ENCODE measurements around the gene PRKAR2B. TPM values are rescaled to one million over a fixed set of nuclear protein-coding genes. Genes with fewer than 3 reads are reported as not detected.

Gene PRKAR2B
- total RNA-seq, 4 donors from 2014 or later: 89.5 to 127 (median 102) TPM

- no peak overlapping the region for H3K4me3 ChIP-seq
- no peak overlapping the region for H3K27ac ChIP-seq (replicated peaks in 1 of 4)
- intact Hi-C loops (cut with DNase I): no loop called here
- H3K27me3 ChIP-seq: no peaks in the 10 kb centered on the region
- TF ChIP-seq POLR2AphosphoS5 (IDR thresholded peaks at IDR 0.05): no peak
- TF ChIP-seq, protein P1, sequence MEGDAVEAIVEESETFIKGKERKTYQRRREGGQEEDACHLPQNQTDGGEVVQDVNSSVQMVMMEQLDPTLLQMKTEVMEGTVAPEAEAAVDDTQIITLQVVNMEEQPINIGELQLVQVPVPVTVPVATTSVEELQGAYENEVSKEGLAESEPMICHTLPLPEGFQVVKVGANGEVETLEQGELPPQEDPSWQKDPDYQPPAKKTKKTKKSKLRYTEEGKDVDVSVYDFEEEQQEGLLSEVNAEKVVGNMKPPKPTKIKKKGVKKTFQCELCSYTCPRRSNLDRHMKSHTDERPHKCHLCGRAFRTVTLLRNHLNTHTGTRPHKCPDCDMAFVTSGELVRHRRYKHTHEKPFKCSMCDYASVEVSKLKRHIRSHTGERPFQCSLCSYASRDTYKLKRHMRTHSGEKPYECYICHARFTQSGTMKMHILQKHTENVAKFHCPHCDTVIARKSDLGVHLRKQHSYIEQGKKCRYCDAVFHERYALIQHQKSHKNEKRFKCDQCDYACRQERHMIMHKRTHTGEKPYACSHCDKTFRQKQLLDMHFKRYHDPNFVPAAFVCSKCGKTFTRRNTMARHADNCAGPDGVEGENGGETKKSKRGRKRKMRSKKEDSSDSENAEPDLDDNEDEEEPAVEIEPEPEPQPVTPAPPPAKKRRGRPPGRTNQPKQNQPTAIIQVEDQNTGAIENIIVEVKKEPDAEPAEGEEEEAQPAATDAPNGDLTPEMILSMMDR (IDR thresholded peaks at IDR 0.05): no peak
- TF ChIP-seq EP300 (IDR thresholded peaks at IDR 0.05): no peak
- no peak for TF ChIP-seq POLR2A (IDR thresholded peaks at IDR 0.05; ENCODE audit: low read depth)
- H3K36me3 ChIP-seq: no peaks in the 10 kb centered on the region
- H3K4me1 ChIP-seq: no peaks in the 10 kb centered on the region
- DNase-seq (ENCODE audit: extremely low spot score): no peak
- WGBS: 95% methylated on average over 2 of the region's 2 CpGs
- no peaks in the 10 kb centered on the region for H3K9me3 ChIP-seq
Measured at GRCh38 chr7:107001490-107001889, 43.0 kb upstream of the PRKAR2B start.

DNA sequence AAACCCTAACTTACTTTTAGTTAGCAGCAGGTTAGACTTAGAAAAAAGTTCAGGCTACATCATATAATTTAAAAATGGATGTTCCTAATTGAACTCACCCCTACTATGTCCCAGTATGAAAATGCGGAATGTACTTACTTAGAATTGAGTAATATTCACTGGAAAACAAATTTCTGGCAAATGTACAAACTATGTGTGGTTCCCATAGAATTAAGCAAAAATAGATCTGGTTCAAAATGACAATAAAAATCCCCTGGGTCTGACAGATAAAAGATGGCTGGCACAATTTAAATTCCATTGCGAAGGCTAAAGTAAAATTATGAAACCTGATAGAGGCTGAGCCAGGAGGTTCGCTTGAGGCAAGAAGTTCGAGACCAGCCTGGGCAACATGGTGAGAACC lies 42.4 kb upstream of the PRKAR2B start:
- 93% methylated on average over 4 of the region's 4 CpGs for WGBS
- Histone ChIP-seq H3K4me1 (no peaks in the 10 kb centered on the region), H3K4me3 (no peak overlapping the region), H3K36me3 (no peaks in the 10 kb centered on the region), H3K27ac (replicated peaks in 1 of 4) (no peak overlapping the region), H3K9me3 (no peaks in the 10 kb centered on the region), H3K27me3 (no peaks in the 10 kb centered on the region)
- TF ChIP-seq POLR2A (IDR thresholded peaks at IDR 0.05; ENCODE audit: low read depth) (no peak), EP300 (IDR thresholded peaks at IDR 0.05) (no peak), POLR2AphosphoS5 (IDR thresholded peaks at IDR 0.05) (no peak)
- TF ChIP-seq, protein P1 (IDR thresholded peaks at IDR 0.05): no peak
- no peak for DNase-seq (ENCODE audit: extremely low spot score)
- intact Hi-C loops (cut with DNase I): no loop called here

- intact Hi-C loops (cut with DNase I): no loop called here
- Histone ChIP-seq H3K4me3 (no peak overlapping the region), H3K9me3 (no peaks in the 10 kb centered on the region), H3K4me1 (no peaks in the 10 kb centered on the region), H3K36me3 (no peaks in the 10 kb centered on the region), H3K27me3 (no peaks in the 10 kb centered on the region), H3K27ac (replicated peaks in 1 of 4) (no peak overlapping the region)
- 76% methylated on average over 3 of the region's 3 CpGs for WGBS
- TF ChIP-seq EP300 (IDR thresholded peaks at IDR 0.05) (no peak), POLR2AphosphoS5 (IDR thresholded peaks at IDR 0.05) (no peak), POLR2A (IDR thresholded peaks at IDR 0.05; ENCODE audit: low read depth) (no peak)
- TF ChIP-seq, protein P1 (IDR thresholded peaks at IDR 0.05): no peak
- no peak for DNase-seq (ENCODE audit: extremely low spot score)
Measured at GRCh38 chr7:107002529-107002998, 41.9 kb upstream of the PRKAR2B start.

- H3K36me3 ChIP-seq: no peaks in the 10 kb centered on the region
- H3K27me3 ChIP-seq: no peaks in the 10 kb centered on the region
- TF ChIP-seq, protein P1 (IDR thresholded peaks at IDR 0.05): no peak
- TF ChIP-seq POLR2A (IDR thresholded peaks at IDR 0.05; ENCODE audit: low read depth) (no peak), POLR2AphosphoS5 (IDR thresholded peaks at IDR 0.05) (no peak), EP300 (IDR thresholded peaks at IDR 0.05) (no peak)
- no peak for DNase-seq (ENCODE audit: extremely low spot score)
- no peaks in the 10 kb centered on the region for H3K4me1 ChIP-seq
- intact Hi-C loops (cut with DNase I): no loop called here
- no peaks in the 10 kb centered on the region for H3K9me3 ChIP-seq
- no peak overlapping the region for H3K4me3 ChIP-seq
- 74% methylated on average over 6 of the region's 6 CpGs for WGBS
- H3K27ac ChIP-seq (replicated peaks in 1 of 4): no peak overlapping the region
Measured at GRCh38 chr7:107007007-107007891, 37.3 kb upstream of the PRKAR2B start.
